HG03354 (cell line): Measurements from ENCODE around the gene HTT.

Source experiments
- ATAC-seq: cut with Tn5 transposase; IDR thresholded peaks from one replicate; pipeline ENCODE4 v1.9.1; 2021; ENCODE audit warnings: mild to moderate bottlenecking; ENCODE audit not compliant: unreplicated experiment, poor library complexity, severe bottlenecking

Gene HTT

GRCh38 chr4:3074078-3074845 is at the start of gene HTT, which contains the start of gene HTT-AS:
Gene HTT, plus strand, starts transcription at chr4:3074681. Its CDS starts 145 bp downstream, at chr4:3074826.
Gene HTT-AS, minus strand, starts transcription at chr4:3074538.
- ATAC-seq: peak; percentile 76

GRCh38 chr4:3025881-3026280 is 48.6 kb upstream of the HTT start:
- no peak for ATAC-seq

DNA sequence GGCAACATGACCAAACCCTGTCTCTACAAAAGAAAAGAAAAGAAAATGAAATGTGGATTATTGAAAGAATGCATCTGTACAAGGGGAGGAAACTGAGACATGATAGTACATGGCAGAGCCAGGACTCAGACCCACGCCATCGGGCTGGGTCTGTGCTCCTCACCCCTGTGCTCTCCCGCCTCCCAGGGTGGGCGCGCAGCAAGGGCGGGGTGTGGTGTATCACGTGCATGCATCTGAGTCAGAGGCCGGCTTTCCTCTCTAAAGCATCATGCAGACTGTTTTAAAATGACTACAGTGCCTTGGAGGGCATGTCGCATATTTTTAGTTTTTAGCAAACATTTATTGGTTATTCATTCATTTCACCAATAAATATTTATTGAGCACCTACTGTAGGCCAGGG is 47.9 kb upstream of the HTT start:
- ATAC-seq: no peak

GRCh38 chr4:3029464-3029863 is 45.0 kb upstream of the HTT start:
- ATAC-seq: no peak

DNA sequence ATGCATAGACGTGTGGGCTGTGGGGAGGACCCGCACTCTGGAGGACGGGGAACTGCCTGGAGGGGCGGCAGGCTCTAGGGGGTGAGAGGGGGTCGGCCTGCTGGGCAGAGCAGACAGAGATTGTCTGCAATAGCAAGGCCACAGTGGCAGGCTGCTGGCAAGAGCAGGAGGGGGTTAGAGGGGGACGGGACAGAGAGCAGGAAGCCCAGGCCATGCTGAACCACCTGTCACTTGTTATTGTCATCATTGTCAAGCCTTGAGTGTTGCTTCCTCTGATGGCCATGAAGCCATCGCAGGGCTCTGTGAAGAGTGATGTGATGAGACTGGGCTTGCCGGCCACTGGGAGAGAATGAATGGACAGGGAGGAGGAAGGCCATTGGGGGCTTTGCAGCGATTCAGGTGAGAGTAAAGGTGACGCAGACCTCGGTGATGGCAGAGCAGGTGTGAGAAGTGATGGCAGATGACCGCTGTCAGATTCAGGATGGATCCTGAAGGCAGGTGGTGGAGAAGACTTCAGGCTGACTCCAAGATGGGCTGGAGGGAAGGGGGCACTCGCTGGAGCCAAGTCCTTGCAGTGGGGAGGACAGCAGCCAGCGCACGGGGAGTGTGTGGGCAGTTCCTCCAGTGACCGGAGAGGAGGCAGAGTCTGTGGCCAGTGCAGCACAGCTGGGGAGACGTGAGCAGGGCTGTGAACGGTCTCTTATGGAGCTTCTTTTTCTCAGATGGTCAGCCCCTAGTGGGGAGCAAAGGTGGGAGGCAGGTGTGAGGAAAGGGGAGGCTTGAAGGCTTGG is 43.7 kb upstream of the HTT start:
- no peak for ATAC-seq

- no peak for ATAC-seq
Observed at GRCh38 chr4:3031357-3032082, 43.0 kb upstream of the HTT start.

- ATAC-seq: no peak
Observed at GRCh38 chr4:3034231-3034630, 40.2 kb upstream of the HTT start.

- no peak for ATAC-seq
Observed at GRCh38 chr4:3035249-3035648, 39.2 kb upstream of the HTT start.

DNA sequence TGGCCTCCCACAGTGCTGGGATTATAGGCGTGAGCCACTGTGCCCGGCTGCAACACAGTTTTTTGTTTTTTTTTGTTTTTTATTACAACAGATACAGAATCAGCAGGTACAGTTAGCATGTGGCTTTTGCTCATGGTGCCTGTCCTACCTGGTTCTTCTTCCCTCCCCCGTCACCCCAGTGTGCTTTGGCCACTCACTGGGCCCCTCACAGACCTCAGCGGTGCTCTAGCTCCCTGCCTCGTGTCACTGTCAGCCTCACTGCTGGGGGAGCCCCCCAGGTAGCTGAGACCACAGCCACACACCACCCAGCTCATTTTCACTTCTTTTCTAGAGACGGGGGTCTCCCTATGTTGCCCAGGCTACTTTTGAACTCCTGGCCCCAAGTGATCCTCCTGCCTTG is 38.8 kb upstream of the HTT start:
- ATAC-seq: no peak

DNA sequence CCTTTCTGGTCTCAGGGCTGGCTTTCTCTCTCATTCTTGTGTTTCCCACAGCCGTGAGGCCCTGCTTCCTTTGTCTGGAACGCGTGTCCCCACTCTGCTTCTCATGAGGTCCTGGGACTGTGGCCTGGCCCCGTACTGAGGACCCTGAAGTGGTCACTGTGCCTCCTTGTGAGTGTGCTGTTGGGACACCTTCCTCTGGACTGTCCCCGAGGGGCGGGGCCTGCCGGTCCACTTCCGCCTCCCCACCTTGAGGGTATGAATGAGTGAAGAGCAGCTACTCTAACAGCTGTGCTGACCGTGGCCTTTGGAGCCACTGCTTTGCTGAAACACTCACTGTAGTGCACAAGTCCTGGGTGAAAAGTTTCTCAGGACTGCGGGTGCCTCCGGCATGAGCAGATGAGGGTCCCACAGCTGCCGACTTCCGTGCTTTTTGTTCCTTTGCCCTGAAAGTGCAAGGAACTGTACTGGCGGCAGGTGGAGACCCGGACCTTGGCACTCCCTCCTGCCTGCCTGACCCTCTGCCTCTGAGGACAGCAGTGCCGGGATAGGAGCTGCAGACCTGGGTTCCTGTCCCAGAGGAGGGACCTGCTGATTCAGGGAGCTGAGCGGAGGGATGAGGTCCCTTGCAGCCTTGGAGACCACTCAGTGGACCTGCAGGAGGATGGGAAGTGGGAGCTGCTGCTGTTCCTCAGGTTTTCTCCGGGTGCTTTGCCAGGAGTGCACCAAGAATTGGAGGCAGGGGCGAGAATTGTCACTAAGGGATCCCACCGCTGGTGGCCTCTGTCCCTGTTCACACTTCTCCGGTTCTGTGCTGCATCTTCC is 38.1 kb upstream of the HTT start:
- no peak for ATAC-seq

GRCh38 chr4:3037957-3038461 is 36.5 kb upstream of the HTT start:
- ATAC-seq: no peak

DNA sequence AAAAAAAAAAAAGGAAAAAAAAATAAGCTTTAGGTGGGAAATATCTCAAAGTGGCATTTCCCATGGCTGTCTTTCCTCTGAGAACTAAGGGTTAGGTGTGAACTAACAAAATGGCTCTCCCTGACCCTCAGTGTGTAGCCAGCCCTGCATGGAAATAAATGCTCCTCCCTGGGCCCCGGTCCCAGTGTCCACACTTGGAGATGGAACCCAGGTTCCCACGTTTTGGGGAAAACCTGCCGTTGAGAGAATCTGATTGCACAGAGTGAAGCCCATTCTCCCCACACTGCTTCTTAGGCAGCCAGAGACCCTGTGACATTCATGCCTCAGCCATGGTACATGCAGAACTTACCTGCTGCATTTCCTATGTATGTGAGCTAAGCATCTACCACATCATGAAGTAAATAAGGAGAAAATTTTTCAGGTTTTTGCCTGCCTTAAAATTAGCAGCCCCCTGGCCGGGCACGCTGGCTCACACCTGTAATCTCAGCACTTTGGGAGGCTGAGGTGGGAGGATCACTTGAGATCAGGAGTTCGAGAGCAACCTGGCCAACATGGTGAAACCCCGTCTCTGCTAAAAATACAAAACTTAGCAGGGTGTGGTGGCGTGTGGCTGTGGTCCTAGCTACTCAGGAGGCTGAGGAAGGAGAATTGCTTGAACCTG is 34.6 kb upstream of the HTT start:
- no peak for ATAC-seq

DNA sequence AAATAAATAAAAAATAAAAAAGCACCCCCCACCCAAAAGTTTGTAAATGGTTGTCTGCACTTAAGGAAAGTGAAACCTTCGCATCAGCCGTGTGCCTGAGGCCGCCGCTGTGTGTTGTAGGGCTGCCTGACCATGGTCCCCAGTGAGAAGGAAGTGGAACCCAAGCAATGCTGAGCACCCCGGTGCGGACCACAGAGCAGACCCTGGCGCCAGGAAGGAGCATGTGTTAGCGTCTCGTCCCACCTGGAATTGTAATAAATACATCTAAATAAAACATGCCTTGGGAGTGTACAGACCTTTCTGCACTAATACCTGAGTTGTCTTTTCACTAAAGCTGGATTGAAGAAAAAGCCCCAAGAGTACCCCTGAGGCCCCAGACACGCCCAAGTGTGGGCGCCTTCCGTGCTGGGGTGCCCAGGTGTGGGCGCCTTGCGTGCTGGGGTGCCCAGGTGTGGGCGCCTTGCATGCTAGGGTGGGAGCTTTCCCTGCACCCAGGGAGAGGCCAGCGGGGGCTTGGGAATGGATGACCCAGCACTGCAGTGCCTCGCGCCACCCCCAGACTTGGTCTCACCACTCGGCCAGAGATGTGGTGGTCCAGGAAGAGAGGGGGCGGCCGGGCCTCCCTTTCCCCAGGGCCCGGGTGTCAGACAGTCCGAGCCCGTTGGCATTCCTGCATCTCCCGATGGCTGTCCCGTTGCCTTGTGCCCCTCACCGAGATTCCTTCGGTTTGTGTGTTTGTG is 33.9 kb upstream of the HTT start:
- peak; percentile 32 for ATAC-seq

DNA sequence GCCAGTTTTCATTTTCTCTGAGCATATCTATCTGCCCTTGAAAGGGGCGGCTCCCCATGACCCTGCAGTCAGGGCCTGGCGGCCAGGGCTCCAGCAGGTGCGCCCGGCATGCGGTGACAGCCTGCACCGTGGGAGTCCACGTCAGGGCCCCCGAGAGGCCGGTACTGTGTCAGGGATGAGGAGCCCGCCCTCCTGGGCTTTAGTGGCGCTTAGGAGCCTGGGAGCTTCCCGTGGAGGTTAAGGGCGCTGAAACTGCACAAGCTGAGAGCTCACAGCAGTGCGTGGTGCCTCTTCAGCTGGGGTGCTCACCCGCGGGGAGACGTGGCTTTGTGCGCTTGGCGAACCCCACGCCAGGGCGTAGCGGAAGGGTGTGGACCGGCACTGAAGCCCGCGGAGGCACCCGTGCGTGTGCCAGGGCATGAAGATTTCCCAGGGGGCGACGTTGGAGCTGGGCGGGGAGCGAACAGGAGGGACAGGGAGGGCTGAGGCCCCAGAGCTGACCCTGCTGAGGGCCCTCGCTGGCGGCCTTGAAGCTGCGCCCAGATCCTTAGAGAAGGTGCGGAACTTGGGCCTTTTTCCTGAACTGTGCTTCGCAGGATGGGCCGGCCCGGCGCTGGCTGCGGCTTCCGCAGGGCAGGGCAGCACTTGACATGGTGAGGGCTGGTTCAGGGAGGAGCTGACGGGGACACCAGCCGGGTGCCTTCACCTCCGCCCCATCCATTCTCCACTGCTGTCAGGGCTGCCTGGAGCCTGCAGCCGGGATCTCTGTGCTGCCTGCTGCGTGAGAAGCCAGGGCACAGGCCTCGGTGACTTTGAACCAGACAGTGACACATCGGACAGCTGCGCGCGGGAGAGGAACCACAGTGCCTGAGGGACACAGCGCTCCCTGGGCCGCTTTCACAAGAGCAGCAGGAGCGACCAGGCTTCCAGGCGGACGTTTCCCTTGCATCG is 33.0 kb upstream of the HTT start:
- no peak for ATAC-seq

DNA sequence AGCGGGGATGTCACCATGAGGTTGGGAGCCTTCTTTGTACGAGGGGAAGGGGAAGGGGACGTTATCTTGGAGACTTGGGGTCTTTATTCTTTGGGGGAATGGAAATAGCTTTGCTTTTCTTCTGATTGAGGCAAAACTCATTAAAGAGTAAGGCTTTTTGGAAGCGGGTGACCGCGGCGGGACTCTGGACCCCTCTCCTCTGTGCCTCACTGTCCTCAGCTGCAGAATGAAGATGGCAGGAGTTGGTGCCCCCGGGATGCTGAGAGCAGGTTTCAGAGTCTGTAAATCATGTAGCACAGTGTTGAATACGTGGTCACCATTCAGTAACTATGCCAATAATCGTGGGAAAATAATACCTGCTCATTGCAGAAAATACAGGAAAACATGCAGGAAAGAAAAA is 32.3 kb upstream of the HTT start:
- ATAC-seq: no peak

- ATAC-seq: no peak
Observed at GRCh38 chr4:3043282-3044020, 31.0 kb upstream of the HTT start.
